H54 (cell line): ENCODE results near the gene CREB1.
A peak's percentile ranks its signal among the peaks of the same experiment; 100 is the strongest.

Experiments
- DNase-seq: peaks from one replicate; pipeline ENCODE4 v3.0.0; 2011; ENCODE audit warnings: low spot score, mixed read lengths; ENCODE audit not compliant: insufficient read length
- FAIRE-seq: peaks from 3 replicates; lab custom pipeline; 2011; peaks lifted over from hg19 to GRCh38; lab: Jason Lieb, UNC
- POLR2A ChIP-seq: IDR thresholded peaks from 2 replicates; pipeline ENCODE4 v1.6.1; 2011; ENCODE audit warnings: low read depth, mild to moderate bottlenecking, low read length

The CREB1 gene

DNA sequence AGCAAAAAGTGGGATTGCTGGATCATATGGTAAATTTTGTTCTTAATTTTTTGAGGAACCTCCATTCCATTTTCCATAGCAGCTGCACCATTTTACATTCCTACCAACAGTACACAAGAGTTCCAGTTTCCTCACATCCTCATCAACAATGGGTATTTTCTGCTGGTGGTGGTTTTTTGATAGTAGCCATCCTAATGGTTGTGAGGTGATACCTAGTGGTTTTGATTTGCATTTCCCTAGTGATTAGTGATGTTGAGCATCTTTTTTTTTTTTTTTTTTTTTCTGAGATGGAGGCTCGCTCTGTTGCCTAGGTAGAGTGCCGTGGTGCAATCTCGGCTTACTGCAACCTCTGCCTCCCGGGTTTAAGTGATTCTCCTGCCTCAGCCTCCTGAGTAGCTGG, 65.0 kb downstream of the CREB1 start:
- DNase-seq, result no peak
- FAIRE-seq, result no peak
- TF ChIP-seq POLR2A, result no peak

DNA sequence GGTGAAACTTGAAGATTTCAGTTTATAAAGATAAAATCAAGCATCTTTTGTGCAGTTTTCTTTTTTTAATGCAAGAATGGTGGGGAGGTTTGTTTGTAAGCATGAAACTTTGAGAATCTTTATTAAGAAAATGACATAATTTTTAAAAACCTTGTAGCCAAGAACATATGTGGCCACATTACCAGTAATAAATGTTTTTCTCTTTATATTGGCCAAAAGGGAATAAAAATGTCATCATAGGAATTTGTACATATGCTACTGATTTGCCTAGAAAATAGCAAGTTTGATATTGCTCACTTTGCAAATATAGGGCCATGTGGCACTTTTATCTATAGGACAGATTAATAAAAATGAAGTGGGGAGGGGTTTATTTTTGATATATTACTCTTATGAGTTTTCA, 69.9 kb downstream of the CREB1 start:
- DNase-seq (no peak), FAIRE-seq (no peak)
- no peak for TF ChIP-seq POLR2A

DNA sequence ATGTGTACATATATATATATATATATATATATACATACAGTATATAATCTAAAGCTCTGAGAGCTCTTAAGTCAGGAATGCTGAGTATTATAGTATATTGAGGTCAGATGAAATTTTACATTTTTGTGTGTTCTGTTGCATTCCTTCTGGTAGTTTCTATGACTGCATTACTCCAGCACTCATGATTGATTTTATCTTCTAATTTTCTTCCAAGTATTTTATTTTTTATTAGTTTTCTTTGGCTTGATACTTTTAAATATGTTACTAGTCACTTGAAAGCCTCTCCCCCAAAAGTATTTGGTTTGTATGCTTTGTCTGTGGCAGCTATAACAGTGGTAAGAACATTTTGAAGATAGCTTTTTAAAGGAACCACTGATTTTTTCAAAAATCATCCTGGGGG, 70.5 kb downstream of the CREB1 start:
- DNase-seq, result no peak
- FAIRE-seq, result no peak
- TF ChIP-seq POLR2A, result no peak

DNA sequence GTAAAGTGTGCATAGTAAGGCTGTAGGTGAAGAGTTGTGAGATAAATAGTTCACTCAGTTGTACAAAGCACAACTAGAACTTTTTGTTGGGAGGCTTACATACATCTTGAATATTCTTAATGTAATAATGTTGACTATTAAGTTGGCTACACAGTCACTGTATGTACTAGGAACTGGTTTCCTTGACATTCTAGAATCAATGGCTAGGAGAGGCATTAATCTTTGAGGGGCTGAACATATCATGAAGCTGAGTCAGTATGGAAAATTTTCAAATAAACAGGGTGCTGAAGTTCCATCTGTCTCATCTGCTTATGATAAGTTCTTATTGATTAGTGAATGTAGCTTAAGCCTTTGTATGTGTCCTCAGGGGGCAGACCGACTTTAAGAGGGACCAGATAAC, 72.0 kb downstream of the CREB1 start:
- DNase-seq (no peak), FAIRE-seq (no peak)
- TF ChIP-seq POLR2A, result no peak

DNA sequence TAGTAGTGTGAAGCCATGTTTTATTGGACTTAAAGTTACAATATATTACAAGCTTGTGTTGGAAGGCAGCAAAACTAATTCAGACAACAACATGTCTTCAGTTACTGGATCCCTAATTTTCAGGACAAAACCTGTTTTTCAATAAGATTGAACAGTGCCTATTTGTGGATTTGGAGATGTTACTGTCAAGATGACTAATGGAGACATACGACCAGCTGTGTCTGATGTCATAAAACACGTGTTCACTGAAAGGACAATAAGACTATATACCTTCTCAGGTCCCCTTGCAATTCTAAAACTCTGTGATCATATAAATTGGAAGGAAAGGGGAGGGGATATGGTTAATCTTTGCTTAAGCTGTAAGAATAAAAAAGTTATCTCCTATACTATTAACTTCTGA, 73.7 kb downstream of the CREB1 start:
- FAIRE-seq, result peak; percentile 43
- DNase-seq, result no peak
- no peak for TF ChIP-seq POLR2A

DNA sequence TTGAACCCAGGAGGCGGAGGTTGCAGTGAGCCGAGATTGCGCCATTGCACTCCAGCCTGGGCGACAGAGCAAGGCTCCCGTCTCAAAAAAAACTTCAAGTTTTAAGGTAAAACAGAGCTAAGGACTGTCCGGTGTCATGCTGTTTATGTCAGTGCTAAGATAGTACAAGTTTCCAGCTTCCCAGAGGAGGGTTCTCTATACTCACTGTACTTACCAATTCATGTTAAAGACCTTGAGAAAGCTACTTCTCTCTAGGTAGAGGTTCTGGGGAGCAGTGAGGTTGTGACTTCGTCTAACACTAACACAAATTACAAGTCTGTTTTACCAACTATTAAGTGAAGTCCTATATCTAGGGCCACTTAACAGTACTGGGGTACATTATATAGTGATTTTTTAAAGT, 76.6 kb downstream of the CREB1 start:
- no peak for TF ChIP-seq POLR2A
- no peak for DNase-seq
- no peak for FAIRE-seq

DNA sequence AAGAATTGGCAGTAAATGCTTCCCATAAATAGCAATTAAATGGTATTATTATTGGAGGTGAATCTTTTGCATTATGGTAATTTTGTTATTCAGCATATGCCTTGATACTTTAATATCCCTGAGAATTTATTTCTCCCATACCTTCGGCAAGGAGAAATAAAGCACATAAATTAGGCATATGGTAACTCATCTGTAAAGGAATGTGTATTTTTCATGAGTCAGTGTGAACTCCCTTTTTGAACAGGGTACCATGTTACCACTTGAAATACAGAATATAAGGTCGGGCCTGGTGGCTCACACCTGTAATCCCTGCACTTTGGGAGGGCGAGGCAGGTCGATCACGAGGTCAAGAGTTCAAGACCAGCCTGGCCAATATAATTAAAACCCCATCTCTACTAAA, 77.1 kb downstream of the CREB1 start:
- DNase-seq, result no peak
- FAIRE-seq, result no peak
- no peak for TF ChIP-seq POLR2A

DNA sequence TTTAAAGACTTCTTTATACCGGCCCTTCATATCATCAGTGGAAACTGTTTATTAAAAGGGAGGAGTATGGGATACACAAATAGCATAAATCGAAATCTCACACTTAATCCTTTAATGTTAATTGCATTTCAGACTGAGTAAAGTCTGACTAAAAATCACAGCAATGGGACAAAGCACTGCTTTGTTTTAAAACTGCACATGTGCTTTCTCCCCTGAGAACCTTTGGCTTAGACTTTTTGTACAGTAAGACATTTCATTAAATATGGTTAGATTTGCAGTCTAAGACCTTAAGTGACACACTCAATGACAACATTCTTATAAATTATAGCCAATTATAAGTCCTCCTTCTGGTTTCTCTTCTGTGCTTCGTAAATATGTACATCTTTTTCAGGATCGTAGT, 83.0 kb downstream of the CREB1 start:
- no peak for FAIRE-seq
- no peak for TF ChIP-seq POLR2A

DNA sequence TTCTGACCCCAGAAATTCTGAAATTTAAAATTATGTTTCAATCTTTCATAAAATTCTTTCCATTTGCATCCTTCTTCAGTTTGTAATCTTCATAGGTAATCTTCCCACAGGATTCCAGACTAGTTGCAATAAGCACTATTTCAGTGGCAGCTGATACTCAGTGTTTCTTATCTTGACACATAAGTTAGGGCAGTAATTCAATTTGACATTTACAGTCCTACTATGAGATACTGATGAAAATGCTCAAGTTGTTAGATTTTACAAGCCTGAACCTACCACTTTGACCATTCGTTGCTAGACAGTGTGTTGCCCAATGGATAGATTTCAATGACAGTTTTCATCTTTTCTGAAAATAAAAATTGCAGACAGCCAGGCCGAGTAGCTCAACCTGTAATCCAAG, 85.1 kb downstream of the CREB1 start:
- DNase-seq, result no peak
- no peak for TF ChIP-seq POLR2A
- no peak for FAIRE-seq

More for the DNA sequence above, 83.0 kb downstream of the CREB1 start:
- no peak for DNase-seq

DNA sequence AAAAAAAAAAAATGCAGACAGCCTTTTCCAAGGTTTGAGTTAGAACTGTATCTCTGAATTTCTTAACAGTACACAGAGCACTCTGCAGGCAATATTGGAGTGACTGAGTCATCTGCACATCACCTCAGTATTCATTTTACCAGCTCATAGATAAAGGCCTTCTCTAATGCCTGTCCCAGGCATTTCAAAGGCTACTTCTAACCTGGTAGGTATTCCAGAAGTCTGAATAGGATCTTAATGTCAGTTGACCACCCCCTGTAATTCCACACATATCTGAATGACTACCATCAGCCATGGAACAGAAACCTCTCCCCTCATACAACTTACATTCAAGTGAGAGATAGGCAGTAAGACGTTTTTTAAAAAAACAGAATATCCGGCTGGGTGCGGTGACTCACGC, 86.4 kb downstream of the CREB1 start:
- FAIRE-seq, result peak; percentile 75
- DNase-seq, result peak; percentile 13
- TF ChIP-seq POLR2A, result no peak

DNA sequence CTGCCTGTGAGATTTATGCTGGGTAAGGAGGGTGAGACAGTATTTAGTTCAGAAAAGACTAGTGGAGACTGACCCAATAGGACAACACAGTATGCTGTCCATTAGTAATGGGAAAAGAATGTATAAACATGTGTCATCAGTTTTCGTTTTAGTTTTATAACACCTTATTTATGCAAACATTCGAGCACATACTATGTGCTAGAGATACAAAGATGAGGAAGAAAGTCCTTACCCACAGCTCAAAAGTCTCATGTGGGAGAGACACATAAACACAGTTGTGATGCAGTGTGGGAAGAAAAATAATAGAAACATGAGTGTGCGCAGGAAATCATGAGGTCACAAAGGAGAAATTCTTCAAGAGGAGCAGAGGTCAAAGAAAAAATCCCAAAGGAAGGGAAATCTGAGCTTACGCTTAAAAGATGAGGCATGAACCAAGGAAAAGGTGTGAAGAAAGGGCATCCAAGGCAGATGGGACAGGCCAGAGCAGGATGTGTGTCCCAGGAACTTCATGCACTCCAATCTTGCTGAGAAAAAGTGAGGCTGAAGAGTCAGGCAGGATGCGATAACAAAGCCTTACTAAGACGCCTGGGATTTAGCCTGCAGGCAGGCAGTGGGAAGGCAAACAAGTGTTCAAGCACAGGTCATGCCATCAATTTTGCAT, 87.4 kb downstream of the CREB1 start:
- DNase-seq (peak; percentile 42), FAIRE-seq (peak; percentile 88)
- no peak for TF ChIP-seq POLR2A

DNA sequence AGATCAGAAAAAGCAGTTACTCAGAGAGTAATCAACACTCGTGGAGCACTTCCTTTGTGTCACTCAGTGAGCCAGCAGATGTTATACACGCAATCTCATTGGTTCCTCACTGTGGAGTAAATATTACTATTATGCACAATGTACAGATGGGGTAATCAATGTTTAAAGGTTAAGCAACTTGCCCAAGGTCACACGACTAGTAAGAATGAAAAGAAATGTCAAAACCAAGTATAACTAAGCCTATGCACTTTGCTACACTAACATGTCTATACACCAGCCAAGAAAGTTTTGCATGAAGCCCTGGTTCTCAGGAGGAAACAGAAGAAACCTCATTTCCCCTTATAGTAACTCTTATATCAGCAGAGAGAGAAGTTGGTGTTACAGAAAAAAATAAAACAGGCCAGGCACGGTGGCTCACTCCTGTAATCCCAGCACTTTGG, 90.0 kb downstream of the CREB1 start:
- FAIRE-seq (no peak), DNase-seq (no peak)
- TF ChIP-seq POLR2A, result no peak

DNA sequence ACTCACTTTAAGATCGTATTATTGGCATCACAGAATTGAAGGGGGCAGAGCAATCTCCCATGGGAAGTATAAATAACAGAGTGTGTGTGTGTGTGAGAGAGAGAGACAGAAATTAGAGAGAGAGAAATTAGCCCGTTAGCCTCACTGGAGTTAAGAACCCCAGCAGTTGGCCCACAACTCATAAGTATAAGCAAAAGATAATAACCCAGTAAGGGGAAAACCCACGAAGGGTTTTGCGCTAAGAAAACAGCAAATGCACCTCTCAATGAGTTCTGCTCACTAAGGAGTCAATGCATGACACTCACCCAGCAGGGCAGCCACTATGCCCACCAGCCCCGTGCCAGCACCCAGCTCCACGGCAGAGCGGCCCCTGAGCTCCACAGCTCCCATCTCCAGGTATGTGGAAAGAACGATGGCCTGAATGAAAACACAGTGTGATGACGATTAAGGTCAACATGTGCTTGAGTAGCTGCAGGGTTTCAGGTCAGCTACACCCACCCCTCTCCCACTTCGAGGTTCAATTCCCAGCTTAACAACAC, 91.8 kb downstream of the CREB1 start:
- TF ChIP-seq POLR2A, result no peak
- DNase-seq (no peak), FAIRE-seq (no peak)

DNA sequence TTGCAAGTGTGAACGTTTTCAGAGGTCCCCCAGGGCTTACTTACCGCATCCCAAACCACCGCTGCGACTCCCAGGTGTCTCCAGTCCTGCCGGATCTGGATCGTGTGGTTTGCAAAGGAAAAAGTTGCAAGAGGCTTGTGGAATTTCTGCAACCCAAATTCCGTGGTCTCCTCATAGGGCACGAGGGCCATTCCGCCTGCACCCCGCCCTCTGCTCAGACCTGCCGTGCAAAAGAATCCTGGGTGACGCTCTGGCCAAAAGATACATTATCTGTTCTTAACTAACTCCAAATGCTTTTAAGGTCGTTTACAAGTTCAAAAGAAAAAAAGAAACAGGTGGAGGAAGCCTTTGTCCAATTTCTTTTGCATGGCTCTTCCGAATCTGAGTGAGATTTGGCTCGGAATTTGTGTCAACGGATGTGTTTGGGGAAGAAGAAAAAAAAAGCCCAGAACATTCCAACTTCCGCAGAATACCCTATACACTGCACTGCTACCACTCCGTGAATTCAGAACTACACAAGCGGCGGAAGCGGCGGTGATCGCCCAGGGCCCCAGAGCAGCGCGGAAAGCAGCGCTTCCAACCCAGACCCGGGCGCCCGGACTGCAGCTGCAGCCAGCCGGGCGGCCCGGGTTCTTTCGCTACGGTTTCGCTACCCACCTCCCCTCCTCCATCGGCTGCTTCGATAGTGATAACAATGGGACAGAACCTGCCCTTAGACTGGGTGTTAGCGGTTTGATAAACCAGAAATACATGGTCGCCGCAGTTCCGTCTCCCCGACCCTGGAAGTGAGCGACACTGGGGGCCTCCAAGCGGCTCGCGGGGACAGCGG, 94.6 kb downstream of the CREB1 start:
- FAIRE-seq, result no peak
- TF ChIP-seq POLR2A, result peak; percentile 43; the same call in 1 of the 2 replicates
- DNase-seq, result peak; percentile 30
